ENCODE data around the gene DLL4.

DLL4 gene

GRCh38 chr15:40906091-40906990 is 22.8 kb upstream of the DLL4 start:
- no peak for DNase-seq (ENCODE audit: low read depth)

- no peak for DNase-seq (ENCODE audit: low read depth)
Observed at GRCh38 chr15:40906991-40907802, 21.9 kb upstream of the DLL4 start.

- DNase-seq (ENCODE audit: low read depth), result no peak
Observed at GRCh38 chr15:40908095-40908494, 21.0 kb upstream of the DLL4 start.

- DNase-seq (ENCODE audit: low read depth), result no peak
Observed at GRCh38 chr15:40909662-40910630, 19.2 kb upstream of the DLL4 start.

GRCh38 chr15:40911141-40911540 is 18.0 kb upstream of the DLL4 start:
- DNase-seq (ENCODE audit: low read depth), result no peak

- DNase-seq (ENCODE audit: low read depth), result no peak
Observed at GRCh38 chr15:40911693-40912092, 17.4 kb upstream of the DLL4 start.

GRCh38 chr15:40912478-40912877 is 16.7 kb upstream of the DLL4 start:
- no peak for DNase-seq (ENCODE audit: low read depth)

GRCh38 chr15:40914013-40914412 is 15.1 kb upstream of the DLL4 start:
- DNase-seq (ENCODE audit: low read depth), result no peak

- DNase-seq (ENCODE audit: low read depth), result no peak
Observed at GRCh38 chr15:40914486-40914885, 14.7 kb upstream of the DLL4 start.

GRCh38 chr15:40915116-40915661 is 14.0 kb upstream of the DLL4 start:
- no peak for DNase-seq (ENCODE audit: low read depth)

GRCh38 chr15:40915679-40916078 is 13.5 kb upstream of the DLL4 start:
- DNase-seq (ENCODE audit: low read depth), result no peak

GRCh38 chr15:40917585-40917984 is 11.6 kb upstream of the DLL4 start:
- DNase-seq (ENCODE audit: low read depth), result no peak

- no peak for DNase-seq (ENCODE audit: low read depth)
Observed at GRCh38 chr15:40918146-40918798, 10.9 kb upstream of the DLL4 start.

GRCh38 chr15:40918799-40919392 is 10.2 kb upstream of the DLL4 start:
- DNase-seq (ENCODE audit: low read depth), result no peak

- no peak for DNase-seq (ENCODE audit: low read depth)
Observed at GRCh38 chr15:40921949-40922607, 7.1 kb upstream of the DLL4 start.

- DNase-seq (ENCODE audit: low read depth), result no peak
Observed at GRCh38 chr15:40922608-40923005, 6.5 kb upstream of the DLL4 start.

GRCh38 chr15:40923551-40923950 is 5.6 kb upstream of the DLL4 start:
- DNase-seq (ENCODE audit: low read depth), result no peak

- DNase-seq (ENCODE audit: low read depth), result no peak
Observed at GRCh38 chr15:40925495-40925862, 3.7 kb upstream of the DLL4 start.

GRCh38 chr15:40925863-40926658 is 3.1 kb upstream of the DLL4 start:
- DNase-seq (ENCODE audit: low read depth), result no peak

All from non-pigmented ciliary epithelial cell (primary cell).